WTC11 (cell line): ENCODE results near the gene CNST.

Source experiments
- E2F5 ChIP-seq: sonication (generic); formaldehyde crosslinking; IDR thresholded peaks from 2 replicates; pipeline ENCODE4 v1.8.1; 2022; ENCODE audit warnings: mild to moderate bottlenecking, moderate library complexity, missing genetic modification reagents
- ETV6 ChIP-seq: sonication (generic); formaldehyde crosslinking; IDR thresholded peaks from 2 replicates; pipeline ENCODE4 v1.8.1; 2022; ENCODE audit warnings: mild to moderate bottlenecking, missing genetic modification reagents
- FOXJ3 ChIP-seq: sonication (generic); formaldehyde crosslinking; IDR thresholded peaks from 2 replicates; pipeline ENCODE4 v1.9.0; 2021; ENCODE audit warnings: missing genetic modification reagents, mild to moderate bottlenecking, borderline replicate concordance
- FOXK1 ChIP-seq: sonication (generic); formaldehyde crosslinking; IDR thresholded peaks from 2 replicates; pipeline ENCODE4 v1.8.0; 2022; ENCODE audit warnings: mild to moderate bottlenecking, moderate library complexity, missing genetic modification reagents
- GABPB1 ChIP-seq: sonication (generic); formaldehyde crosslinking; IDR thresholded peaks from 2 replicates; pipeline ENCODE4 v1.8.1; 2023; ENCODE audit warnings: mild to moderate bottlenecking, missing genetic modification reagents
- MAX ChIP-seq: sonication (generic); formaldehyde crosslinking; IDR thresholded peaks from 2 replicates; pipeline ENCODE4 v1.8.0; 2022; ENCODE audit warnings: mild to moderate bottlenecking, missing genetic modification reagents
- NR3C1 ChIP-seq: sonication (generic); formaldehyde crosslinking; conservative IDR thresholded peaks from 2 replicates; pipeline ENCODE4 v1.8.1; 2023; ENCODE audit warnings: low read depth, mild to moderate bottlenecking, missing genetic modification reagents
- TCF7 ChIP-seq: sonication (generic); formaldehyde crosslinking; IDR thresholded peaks from 2 replicates; pipeline ENCODE4 v1.8.0; 2022; ENCODE audit warnings: mild to moderate bottlenecking, low read depth, missing genetic modification reagents, moderate library complexity
- TP53 ChIP-seq: sonication (generic); formaldehyde crosslinking; IDR thresholded peaks from 2 replicates; pipeline ENCODE4 v1.8.1; 2023; ENCODE audit warnings: mild to moderate bottlenecking, missing genetic modification reagents
- ZNF263 ChIP-seq: sonication (generic); formaldehyde crosslinking; IDR thresholded peaks from 2 replicates; pipeline ENCODE4 v1.8.1; 2022; ENCODE audit warnings: low read depth, mild to moderate bottlenecking, moderate library complexity, missing genetic modification reagents
- ZNF281 ChIP-seq: sonication (generic); formaldehyde crosslinking; IDR thresholded peaks from 2 replicates; pipeline ENCODE4 v1.8.0; 2023; ENCODE audit warnings: mild to moderate bottlenecking, missing genetic modification reagents
- ZNF512 ChIP-seq: sonication (generic); formaldehyde crosslinking; IDR thresholded peaks from 2 replicates; pipeline ENCODE4 v1.8.1; 2022; ENCODE audit warnings: missing genetic modification reagents, borderline replicate concordance
- TF ChIP-seq, protein P1 (sequence below): fragments of 200-600 bp; IDR thresholded peaks from 2 replicates; pipeline ENCODE4 v1.8.0; 2022; ENCODE audit warnings: antibody characterized with exemption

GRCh38 chr1:246580497-246581370 lies 14.5 kb downstream of the CNST start:
- TF ChIP-seq, protein P1, sequence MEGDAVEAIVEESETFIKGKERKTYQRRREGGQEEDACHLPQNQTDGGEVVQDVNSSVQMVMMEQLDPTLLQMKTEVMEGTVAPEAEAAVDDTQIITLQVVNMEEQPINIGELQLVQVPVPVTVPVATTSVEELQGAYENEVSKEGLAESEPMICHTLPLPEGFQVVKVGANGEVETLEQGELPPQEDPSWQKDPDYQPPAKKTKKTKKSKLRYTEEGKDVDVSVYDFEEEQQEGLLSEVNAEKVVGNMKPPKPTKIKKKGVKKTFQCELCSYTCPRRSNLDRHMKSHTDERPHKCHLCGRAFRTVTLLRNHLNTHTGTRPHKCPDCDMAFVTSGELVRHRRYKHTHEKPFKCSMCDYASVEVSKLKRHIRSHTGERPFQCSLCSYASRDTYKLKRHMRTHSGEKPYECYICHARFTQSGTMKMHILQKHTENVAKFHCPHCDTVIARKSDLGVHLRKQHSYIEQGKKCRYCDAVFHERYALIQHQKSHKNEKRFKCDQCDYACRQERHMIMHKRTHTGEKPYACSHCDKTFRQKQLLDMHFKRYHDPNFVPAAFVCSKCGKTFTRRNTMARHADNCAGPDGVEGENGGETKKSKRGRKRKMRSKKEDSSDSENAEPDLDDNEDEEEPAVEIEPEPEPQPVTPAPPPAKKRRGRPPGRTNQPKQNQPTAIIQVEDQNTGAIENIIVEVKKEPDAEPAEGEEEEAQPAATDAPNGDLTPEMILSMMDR = no peak
- TF ChIP-seq ETV6 (CRISPR knock-in tag) (no peak), ZNF281 (CRISPR knock-in tag) (no peak), ZNF263 (CRISPR knock-in tag) (no peak), ZNF512 (CRISPR knock-in tag) (no peak), MAX (no peak), FOXK1 (CRISPR knock-in tag) (no peak), TP53 (CRISPR knock-in tag) (no peak), GABPB1 (CRISPR knock-in tag) (no peak), TCF7 (no peak), E2F5 (CRISPR knock-in tag) (no peak), FOXJ3 (CRISPR knock-in tag) (no peak), NR3C1 (no peak)
